Upper lobe of right lung (tissue), 1 donor: ENCODE results near the gene DUSP5. TPM values are rescaled to one million over a fixed set of nuclear protein-coding genes. Genes with fewer than 3 reads are reported as not detected.
"Not testable (repeated sequence)": the region's sequence is repeated elsewhere in the genome, so short reads cannot be mapped to it uniquely, and the experiment has no call there.

ENCODE experiments used
- ATAC-seq: fragments of 200-7000 bp; cut with Tn5 transposase; one replicate; pipeline ENCODE4 v1.9.1; 2020; ENCODE audit warnings: mild to moderate bottlenecking, moderate library complexity
- DNase-seq: peaks from one replicate; pipeline ENCODE4 v3.0.0-alpha.2; 2020
- H3K27ac ChIP-seq: fragments of 200-600 bp; one replicate; pipeline ENCODE4 v1.8.0; 2022
- H3K27me3 ChIP-seq: fragments of 200-600 bp; one replicate; pipeline ENCODE4 v1.8.0; 2022; ENCODE audit warnings: mild to moderate bottlenecking
- H3K36me3 ChIP-seq: fragments of 200-600 bp; one replicate; pipeline ENCODE4 v1.8.0; 2022
- H3K4me1 ChIP-seq: fragments of 200-600 bp; one replicate; pipeline ENCODE4 v1.8.0; 2022
- H3K4me3 ChIP-seq: fragments of 200-600 bp; one replicate; pipeline ENCODE4 v1.8.0; 2022; ENCODE audit warnings: mild to moderate bottlenecking
- H3K9me3 ChIP-seq: fragments of 200-600 bp; one replicate; pipeline ENCODE4 v1.8.0; 2022
- intact Hi-C: fragments of 100-400 bp; cut with DNase I; formaldehyde crosslinking; loops from one replicate; pipeline ENCODE4 v1.11.0; 2022
- total RNA-seq: library from RNA; stranded (reverse); fragmentation: NEBNext Ultra II Directional; extraction: Animal tissue kit (Norgen Biotek cat#: 25700); gene quantifications from one replicate; pipeline ENCODE4 v1.2.1, GENCODE V29; 2021
- TF ChIP-seq, protein P1 (sequence below): fragments of 200-600 bp; IDR thresholded peaks from one replicate; pipeline ENCODE4 v1.8.0; 2022; ENCODE audit warnings: antibody characterized with exemption
- donor health status: DM: no; HTN: yes; CAD: no; lungs with severe emphysema.

DUSP5 gene
- total RNA-seq, 1 donor from 2014 or later: 24.0 TPM

DNA sequence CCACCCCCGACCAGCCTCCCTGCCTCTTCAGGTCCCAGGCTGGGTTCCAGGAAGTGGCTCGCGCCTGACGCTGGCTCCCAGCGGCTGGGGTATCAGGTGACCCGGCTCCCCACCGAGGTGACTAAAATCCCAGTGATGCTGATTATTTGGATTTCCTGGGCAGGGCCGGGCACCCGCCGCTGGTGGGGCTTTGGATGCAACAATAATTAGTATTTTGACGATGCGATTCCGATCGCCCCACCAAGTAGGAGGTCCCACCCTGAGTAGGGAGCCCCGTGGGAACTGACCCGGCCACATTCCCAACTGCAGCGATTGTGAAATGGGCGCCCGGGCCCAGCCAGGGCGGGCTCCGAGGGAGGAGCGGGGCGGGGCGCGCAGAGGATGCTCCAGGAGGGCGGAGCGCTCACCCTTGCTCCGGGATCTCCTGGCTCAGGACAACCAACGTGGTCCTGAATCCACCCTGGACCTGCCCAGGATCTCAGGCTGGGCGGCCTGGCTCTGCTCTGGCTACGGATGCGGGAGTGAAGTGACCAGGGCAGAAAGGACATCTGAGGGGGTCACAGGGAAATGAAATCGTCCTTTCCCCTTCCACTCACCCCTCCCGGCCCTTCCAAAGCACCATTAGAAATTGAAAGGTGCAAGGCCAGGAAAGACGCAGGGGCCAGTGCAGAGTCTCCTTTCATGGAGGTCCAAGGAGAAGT, 32.6 kb downstream of the DUSP5 start:
- peak; percentile 87 for DNase-seq
- intact Hi-C loops: no loop called here
- H3K4me3 ChIP-seq: peak overlapping the region; percentile 15
- H3K27me3 ChIP-seq: no peaks in the 10 kb centered on the region
- peak; percentile 89 for ATAC-seq
- H3K4me1 ChIP-seq: no peaks in the 10 kb centered on the region
- H3K36me3 ChIP-seq: no peaks in the 10 kb centered on the region
- no peak overlapping the region for H3K27ac ChIP-seq
- TF ChIP-seq, protein P1, sequence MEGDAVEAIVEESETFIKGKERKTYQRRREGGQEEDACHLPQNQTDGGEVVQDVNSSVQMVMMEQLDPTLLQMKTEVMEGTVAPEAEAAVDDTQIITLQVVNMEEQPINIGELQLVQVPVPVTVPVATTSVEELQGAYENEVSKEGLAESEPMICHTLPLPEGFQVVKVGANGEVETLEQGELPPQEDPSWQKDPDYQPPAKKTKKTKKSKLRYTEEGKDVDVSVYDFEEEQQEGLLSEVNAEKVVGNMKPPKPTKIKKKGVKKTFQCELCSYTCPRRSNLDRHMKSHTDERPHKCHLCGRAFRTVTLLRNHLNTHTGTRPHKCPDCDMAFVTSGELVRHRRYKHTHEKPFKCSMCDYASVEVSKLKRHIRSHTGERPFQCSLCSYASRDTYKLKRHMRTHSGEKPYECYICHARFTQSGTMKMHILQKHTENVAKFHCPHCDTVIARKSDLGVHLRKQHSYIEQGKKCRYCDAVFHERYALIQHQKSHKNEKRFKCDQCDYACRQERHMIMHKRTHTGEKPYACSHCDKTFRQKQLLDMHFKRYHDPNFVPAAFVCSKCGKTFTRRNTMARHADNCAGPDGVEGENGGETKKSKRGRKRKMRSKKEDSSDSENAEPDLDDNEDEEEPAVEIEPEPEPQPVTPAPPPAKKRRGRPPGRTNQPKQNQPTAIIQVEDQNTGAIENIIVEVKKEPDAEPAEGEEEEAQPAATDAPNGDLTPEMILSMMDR: no peak
- no peaks in the 10 kb centered on the region for H3K9me3 ChIP-seq

DNA sequence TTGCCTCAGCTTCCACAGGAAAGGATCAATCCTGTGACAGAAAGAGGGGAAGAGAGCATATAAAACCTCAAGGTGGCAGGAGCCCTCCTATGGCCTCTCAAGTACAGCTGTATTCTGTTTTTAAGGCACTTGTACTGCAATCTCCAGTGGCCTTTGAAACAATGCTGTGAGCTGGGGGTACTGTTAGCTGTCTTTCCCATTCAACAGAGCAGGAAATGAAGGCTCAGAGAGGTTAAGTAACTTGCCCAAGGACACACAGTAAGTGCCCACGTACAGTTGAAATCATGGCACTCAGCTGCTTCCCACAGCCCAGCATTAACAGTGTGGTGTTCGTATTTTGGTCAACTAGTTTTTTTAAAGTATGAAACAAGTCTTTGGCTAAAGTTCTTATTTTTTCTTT, 34.0 kb downstream of the DUSP5 start:
- H3K9me3 ChIP-seq: no peaks in the 10 kb centered on the region
- H3K4me3 ChIP-seq: no peak overlapping the region
- intact Hi-C loops: no loop called here
- DNase-seq: no peak
- no peaks in the 10 kb centered on the region for H3K36me3 ChIP-seq
- H3K27me3 ChIP-seq: no peaks in the 10 kb centered on the region
- no peak overlapping the region for H3K27ac ChIP-seq
- ATAC-seq: no peak
- no peaks in the 10 kb centered on the region for H3K4me1 ChIP-seq
- TF ChIP-seq, protein P1: no peak

DNA sequence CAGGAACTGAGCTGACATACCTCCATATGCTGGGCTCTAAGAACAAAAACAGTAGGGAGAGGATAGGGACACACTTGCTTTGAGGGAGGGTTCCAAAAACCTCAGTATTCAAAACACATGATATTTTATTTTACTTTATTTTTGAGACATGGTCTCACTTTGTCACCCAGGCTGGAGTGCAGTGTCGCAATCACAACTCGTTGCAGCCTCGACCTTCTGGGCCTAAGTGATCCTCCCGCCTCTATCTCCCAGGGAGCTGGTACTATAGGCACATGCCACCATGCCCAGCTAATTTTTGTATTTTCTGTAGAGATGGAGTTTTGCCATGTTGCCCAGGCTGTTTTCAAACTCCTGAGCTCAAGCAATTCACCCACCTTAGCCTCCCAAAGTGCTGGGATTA, 34.9 kb downstream of the DUSP5 start:
- H3K4me1 ChIP-seq, intact Hi-C loops, H3K4me3 ChIP-seq, ATAC-seq, H3K27me3 ChIP-seq, DNase-seq, H3K9me3 ChIP-seq, H3K27ac ChIP-seq, H3K36me3 ChIP-seq: not testable (repeated sequence)

DNA sequence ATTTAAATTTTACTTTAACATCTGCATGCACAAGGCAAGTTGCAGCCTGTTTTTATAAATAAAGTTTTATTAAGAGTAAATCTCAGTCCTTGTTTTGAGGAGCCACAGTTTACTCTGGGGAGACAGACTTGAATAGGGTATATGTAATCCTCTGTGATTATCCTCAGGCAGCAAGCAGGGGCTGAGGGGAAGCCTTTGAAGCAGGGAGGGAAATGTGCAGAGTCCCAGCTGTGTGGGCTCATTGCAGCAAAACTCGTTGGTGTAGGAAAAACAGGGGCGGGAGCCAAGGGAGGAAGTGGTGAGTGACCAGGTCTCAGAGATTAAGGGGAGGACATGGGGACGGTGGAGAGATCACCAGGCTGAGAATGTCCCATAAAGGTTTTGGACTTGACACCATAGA, 35.4 kb downstream of the DUSP5 start:
- H3K27me3 ChIP-seq: no peaks in the 10 kb centered on the region
- no peak for DNase-seq
- no peaks in the 10 kb centered on the region for H3K36me3 ChIP-seq
- no peaks in the 10 kb centered on the region for H3K9me3 ChIP-seq
- no peak overlapping the region for H3K27ac ChIP-seq
- intact Hi-C loops: no loop called here
- ATAC-seq: peak; percentile 19
- H3K4me1 ChIP-seq: no peaks in the 10 kb centered on the region
- TF ChIP-seq, protein P1: no peak
- no peak overlapping the region for H3K4me3 ChIP-seq

DNA sequence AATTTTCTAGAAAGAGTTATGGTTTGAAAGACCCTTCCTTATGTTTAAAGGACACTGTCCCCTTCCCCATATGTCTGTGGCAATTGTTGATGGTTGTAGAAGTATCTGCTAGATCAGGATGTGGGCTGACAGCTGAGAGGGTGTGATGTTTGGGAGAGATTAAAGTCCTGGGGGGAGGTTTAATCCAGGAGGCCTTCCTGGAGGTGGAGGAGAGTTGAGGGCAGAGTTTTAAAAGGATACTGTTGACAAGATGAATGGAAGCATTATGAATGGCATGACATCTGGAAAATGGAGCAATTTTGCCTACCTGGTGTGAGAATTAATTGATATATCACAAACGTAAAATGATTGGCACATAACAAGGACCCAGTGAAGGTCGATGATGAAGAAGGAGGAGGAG, 36.9 kb downstream of the DUSP5 start:
- intact Hi-C loops: no loop called here
- H3K27ac ChIP-seq: no peak overlapping the region
- TF ChIP-seq, protein P1: no peak
- no peak for ATAC-seq
- no peak for DNase-seq
- no peaks in the 10 kb centered on the region for H3K36me3 ChIP-seq
- H3K4me3 ChIP-seq: no peak overlapping the region
- no peaks in the 10 kb centered on the region for H3K27me3 ChIP-seq
- H3K9me3 ChIP-seq: no peaks in the 10 kb centered on the region
- no peaks in the 10 kb centered on the region for H3K4me1 ChIP-seq

DNA sequence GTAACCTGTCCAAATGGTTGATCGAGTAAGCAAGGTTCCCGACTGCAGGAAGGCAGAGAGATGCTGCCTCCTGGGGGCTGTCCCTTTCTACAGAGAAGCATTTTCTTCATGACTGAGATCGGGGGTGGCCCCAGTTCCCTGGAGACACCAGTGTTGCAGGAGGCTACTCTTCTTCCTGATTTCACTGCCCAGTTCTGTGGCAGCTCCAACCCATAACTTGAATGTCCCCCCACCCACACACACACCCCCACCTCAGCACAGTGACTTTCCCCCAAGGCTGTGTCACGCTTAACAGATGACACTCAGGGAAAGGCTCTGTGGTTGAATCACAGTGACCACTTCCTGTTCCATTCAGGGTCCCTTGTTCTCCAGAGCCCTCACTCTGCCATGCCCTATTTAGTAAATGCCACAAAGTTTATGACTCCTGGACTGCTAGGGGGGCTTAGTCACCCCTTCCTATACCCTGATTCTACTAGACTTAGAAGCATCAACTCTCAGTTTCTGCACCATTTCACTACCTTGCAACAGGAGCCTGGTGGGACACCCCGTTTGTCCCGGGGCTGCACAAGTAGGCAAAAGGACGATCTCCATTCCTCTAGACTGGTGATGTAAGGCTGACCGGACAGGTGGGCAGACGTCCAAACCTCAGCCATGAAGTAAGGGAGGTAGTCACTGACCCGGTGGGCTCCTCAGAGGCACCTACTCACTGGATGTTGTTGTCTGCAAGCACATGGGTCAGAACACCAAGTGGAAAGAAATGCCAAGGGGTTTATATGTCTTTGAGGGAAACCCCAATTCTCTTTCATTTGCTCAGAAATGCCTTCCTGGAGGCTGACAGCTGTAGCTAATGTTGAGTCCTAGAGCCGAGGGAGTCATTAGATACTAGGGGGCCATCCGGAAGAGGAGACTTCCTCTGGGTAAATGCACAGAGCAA, 38.5 kb downstream of the DUSP5 start:
- peak; percentile 94 for ATAC-seq

More for the DNA sequence above, 38.5 kb downstream of the DUSP5 start:
- H3K27me3 ChIP-seq: no peaks in the 10 kb centered on the region
- no peaks in the 10 kb centered on the region for H3K36me3 ChIP-seq
- intact Hi-C loops: no loop called here
- peak; percentile 80 for DNase-seq
- no peak overlapping the region for H3K4me3 ChIP-seq
- no peak overlapping the region for H3K27ac ChIP-seq
- TF ChIP-seq, protein P1: peak; percentile 29
- no peaks in the 10 kb centered on the region for H3K4me1 ChIP-seq
- H3K9me3 ChIP-seq: no peaks in the 10 kb centered on the region
